ENCODE results near the gene IRS1. TPM values are rescaled to one million over a fixed set of nuclear protein-coding genes. Genes with fewer than 3 reads are reported as not detected.

Gene IRS1
- total and polyA plus RNA-seq, 2 of the 4 experiments (the other 2 are of a cell fraction), result 21.1 to 37.1 TPM

DNA sequence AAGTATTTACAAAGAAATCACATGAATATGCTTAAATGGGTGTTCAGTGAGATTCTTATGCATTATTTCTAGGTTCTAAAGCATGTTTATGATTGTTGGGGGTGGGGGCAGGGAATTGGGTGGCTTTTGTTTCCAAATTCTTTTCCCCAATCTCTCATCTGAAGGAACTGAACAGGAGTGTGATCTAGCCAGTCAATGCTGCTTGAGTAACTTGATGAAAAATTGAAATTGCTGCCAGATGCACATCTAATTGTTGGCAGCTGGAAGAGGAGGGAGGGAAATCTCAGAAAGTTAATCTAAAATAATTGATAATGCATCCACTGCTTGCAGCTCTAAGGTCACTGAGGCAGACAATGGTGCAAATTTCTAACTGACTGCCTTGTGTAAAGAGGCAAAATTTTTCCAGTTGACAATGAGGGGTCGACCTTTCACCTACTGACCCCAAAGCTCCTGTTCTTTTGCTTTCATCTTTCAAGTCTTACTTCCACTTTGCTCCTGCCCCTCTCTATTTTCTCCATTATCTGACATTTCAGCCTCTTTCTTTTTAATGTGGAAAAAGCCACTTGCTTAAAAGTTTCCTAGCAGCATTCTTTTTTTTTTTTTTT is 53.3 kb downstream of the IRS1 start:
- Histone ChIP-seq H2AFZ (replicated peaks; ENCODE audit: low read length, poor library complexity) (no peak overlapping the region), H3K23ac (ENCODE audit: low read depth, low read length) (no peak overlapping the region), H3K27ac (ENCODE audit: insufficient read depth, low read length) (no peak overlapping the region), H3K56ac (ENCODE audit: extremely low read depth, insufficient read depth, low read length) (no peak overlapping the region), H3K14ac (replicated peaks; ENCODE audit: low read depth, low read length) (no peak overlapping the region; the same call in 1 of the 2 replicates), H4K91ac (ENCODE audit: insufficient read depth, low read depth, low read length) (no peak overlapping the region), H2BK15ac (ENCODE audit: low read depth, low read length) (no peak overlapping the region), H4K20me1 (ENCODE audit: insufficient read depth, low read length) (peaks cover 43% of the 10 kb centered on the region), H3K79me1 (ENCODE audit: low read depth in 1 of 2, low read length in 2 of 2) (peaks cover 7 to 76% of the 10 kb centered on the region in 2 experiments), H2BK5ac (ENCODE audit: low read depth, low read length, poor library complexity, severe bottlenecking) (no peak overlapping the region), H2AK5ac (ENCODE audit: low read depth, low read length) (no peak overlapping the region), H3K36me3 (ENCODE audit: control insufficient read depth, insufficient read depth, low read length) (peaks cover 33% of the 10 kb centered on the region), H3K9ac (ENCODE audit: low read depth, low read length) (no peak overlapping the region), H3K18ac (ENCODE audit: low read depth, low read length) (peak overlapping the region; percentile 12; the same call in 1 of the 2 replicates), H3K4ac (ENCODE audit: low read depth, low read length) (no peak overlapping the region), H2AK9ac (replicated peaks; ENCODE audit: low read depth, low read length, poor library complexity) (no peak overlapping the region), H3K4me3 (ENCODE audit: insufficient read depth, low read depth, low read length) (no peak overlapping the region), H4K8ac (ENCODE audit: low read depth in 2 of 2, low read length in 2 of 2) (no peak overlapping the region), H3K9me1 (ENCODE audit: insufficient read depth, low read length) (peaks cover 9% of the 10 kb centered on the region), H3K27me3 (ENCODE audit: control insufficient read depth, insufficient read depth, low read length) (no peaks in the 10 kb centered on the region), H3K4me2 (ENCODE audit: low read depth, low read length) (no peak overlapping the region), H2BK20ac (ENCODE audit: low read depth, low read length) (no peak overlapping the region), H4K5ac (ENCODE audit: low read depth, low read length) (no peak overlapping the region), H2BK120ac (ENCODE audit: low read depth, low read length) (no peak overlapping the region), H3K9me3 (ENCODE audit: control insufficient read depth, insufficient read depth, low read length) (no peaks in the 10 kb centered on the region), H3K4me1 (ENCODE audit: control insufficient read depth, insufficient read depth, low read length) (peaks cover 19% of the 10 kb centered on the region)
- intact Hi-C loops (cut with micrococcal nuclease) (no loop called here), in situ Hi-C loops (cut with MboI; ENCODE audit: low sequenced_read_pairs) (no loop called here), dilution Hi-C loops (cut with HindIII; ENCODE audit: low sequenced_read_pairs, unreplicated experiment) (no loop called here)
- BruUV-seq (replicated peaks), result no TSS peak
- WGBS, 2 experiments (ENCODE audit: extremely low coverage in 2 of 2, insufficient read length in 1 of 2), result no CpG with 5 or more reads among the region's 1 CpG
- CTCF ChIA-PET, result interaction anchor here (0.7 to 0.9 kb wide), 2 partner anchors 9 to 1845 kb away, joined by 3 read pairs; no protein-coding TSS in a partner anchor
- ATAC-seq (ENCODE audit: low read depth), result no peak
- POLR2A ChIA-PET (ENCODE audit: unreplicated experiment), result no interaction called here
- no peak for TF ChIP-seq MXI1 (IDR thresholded peaks at IDR 0.05; ENCODE audit: borderline replicate concordance, low read depth, low read length)
- TF ChIP-seq, protein P1, sequence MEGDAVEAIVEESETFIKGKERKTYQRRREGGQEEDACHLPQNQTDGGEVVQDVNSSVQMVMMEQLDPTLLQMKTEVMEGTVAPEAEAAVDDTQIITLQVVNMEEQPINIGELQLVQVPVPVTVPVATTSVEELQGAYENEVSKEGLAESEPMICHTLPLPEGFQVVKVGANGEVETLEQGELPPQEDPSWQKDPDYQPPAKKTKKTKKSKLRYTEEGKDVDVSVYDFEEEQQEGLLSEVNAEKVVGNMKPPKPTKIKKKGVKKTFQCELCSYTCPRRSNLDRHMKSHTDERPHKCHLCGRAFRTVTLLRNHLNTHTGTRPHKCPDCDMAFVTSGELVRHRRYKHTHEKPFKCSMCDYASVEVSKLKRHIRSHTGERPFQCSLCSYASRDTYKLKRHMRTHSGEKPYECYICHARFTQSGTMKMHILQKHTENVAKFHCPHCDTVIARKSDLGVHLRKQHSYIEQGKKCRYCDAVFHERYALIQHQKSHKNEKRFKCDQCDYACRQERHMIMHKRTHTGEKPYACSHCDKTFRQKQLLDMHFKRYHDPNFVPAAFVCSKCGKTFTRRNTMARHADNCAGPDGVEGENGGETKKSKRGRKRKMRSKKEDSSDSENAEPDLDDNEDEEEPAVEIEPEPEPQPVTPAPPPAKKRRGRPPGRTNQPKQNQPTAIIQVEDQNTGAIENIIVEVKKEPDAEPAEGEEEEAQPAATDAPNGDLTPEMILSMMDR (conservative IDR thresholded peaks at IDR 0.05; ENCODE audit: low read depth, low read length), result no peak
- TF ChIP-seq, protein P2, sequence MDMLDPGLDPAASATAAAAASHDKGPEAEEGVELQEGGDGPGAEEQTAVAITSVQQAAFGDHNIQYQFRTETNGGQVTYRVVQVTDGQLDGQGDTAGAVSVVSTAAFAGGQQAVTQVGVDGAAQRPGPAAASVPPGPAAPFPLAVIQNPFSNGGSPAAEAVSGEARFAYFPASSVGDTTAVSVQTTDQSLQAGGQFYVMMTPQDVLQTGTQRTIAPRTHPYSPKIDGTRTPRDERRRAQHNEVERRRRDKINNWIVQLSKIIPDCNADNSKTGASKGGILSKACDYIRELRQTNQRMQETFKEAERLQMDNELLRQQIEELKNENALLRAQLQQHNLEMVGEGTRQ (IDR thresholded peaks at IDR 0.05; ENCODE audit: low read depth, low read length), result no peak
- TF ChIP-seq FOS (IDR thresholded peaks at IDR 0.05; ENCODE audit: low read depth, low read length), result no peak
- no peak for TF ChIP-seq RAD21 (IDR thresholded peaks at IDR 0.05; ENCODE audit: low read length)
- no peak for TF ChIP-seq POLR2A (IDR thresholded peaks at IDR 0.05; ENCODE audit: low read depth, low read length)
- no peak for TF ChIP-seq SMC3 (IDR thresholded peaks at IDR 0.05; ENCODE audit: low read depth, low read length)
- TF ChIP-seq MAZ (IDR thresholded peaks at IDR 0.05; ENCODE audit: borderline replicate concordance, low read depth, low read length), result no peak
- TF ChIP-seq RCOR1 (IDR thresholded peaks at IDR 0.05; ENCODE audit: insufficient replicate concordance, low read length), result no peak
- TF ChIP-seq RFX5 (IDR thresholded peaks at IDR 0.05; ENCODE audit: low read depth, low read length), result no peak
- no peak for TF ChIP-seq CEBPB (IDR thresholded peaks at IDR 0.05; ENCODE audit: low read depth, low read length)
- TF ChIP-seq NFE2L2 (IDR thresholded peaks at IDR 0.05; ENCODE audit: low read depth, low read length), result no peak
- TF ChIP-seq MAFK (IDR thresholded peaks at IDR 0.05; ENCODE audit: low read depth, low read length), result no peak
- no peak for DNase-seq

All from IMR-90 (cell line).